ENCODE data around the gene SHROOM3.

DNA sequence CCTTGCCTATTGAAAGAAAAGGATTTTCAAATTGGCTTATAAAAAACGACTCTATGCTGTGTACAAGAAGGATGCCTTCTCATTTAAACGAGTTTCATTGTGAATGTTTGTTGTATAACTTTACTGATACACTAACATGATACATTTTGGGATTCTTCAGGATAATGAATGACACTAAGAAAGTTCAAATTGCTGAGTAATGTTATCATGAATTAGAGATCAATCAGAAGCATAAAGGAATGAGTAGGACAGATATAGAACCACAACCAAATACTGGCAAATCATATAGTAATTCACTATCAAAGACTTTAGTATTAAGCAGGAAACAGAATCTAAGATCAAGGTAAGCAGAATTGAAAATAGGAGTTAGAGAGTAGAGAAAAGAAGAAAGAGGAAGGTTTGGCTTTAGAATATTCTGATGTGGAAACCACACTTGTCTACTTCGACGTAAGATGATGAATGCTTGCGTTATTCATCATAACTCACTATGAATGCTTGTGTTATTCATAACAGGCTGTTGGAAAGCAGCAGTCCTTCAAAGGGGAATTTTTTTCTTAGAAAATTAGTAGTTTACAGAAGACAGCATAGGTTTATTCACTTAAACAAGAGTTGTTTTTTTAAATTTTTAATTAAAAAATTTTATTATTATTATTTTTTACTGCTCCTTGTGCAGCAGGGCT is 27.4 kb upstream of the SHROOM3 start:
- TF ChIP-seq, protein P1, sequence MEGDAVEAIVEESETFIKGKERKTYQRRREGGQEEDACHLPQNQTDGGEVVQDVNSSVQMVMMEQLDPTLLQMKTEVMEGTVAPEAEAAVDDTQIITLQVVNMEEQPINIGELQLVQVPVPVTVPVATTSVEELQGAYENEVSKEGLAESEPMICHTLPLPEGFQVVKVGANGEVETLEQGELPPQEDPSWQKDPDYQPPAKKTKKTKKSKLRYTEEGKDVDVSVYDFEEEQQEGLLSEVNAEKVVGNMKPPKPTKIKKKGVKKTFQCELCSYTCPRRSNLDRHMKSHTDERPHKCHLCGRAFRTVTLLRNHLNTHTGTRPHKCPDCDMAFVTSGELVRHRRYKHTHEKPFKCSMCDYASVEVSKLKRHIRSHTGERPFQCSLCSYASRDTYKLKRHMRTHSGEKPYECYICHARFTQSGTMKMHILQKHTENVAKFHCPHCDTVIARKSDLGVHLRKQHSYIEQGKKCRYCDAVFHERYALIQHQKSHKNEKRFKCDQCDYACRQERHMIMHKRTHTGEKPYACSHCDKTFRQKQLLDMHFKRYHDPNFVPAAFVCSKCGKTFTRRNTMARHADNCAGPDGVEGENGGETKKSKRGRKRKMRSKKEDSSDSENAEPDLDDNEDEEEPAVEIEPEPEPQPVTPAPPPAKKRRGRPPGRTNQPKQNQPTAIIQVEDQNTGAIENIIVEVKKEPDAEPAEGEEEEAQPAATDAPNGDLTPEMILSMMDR (IDR thresholded peaks at IDR 0.05): no peak
- no peak for TF ChIP-seq POLR2AphosphoS5 (IDR thresholded peaks at IDR 0.05; ENCODE audit: insufficient read depth in 1 of 2, low read depth in 1 of 2)
- no peak for TF ChIP-seq POLR2A (IDR thresholded peaks at IDR 0.05)
